CD8-positive, alpha-beta memory T cell (primary cell): ENCODE results near the gene TMEM88. TPM values are rescaled to one million over a fixed set of nuclear protein-coding genes. Genes with fewer than 3 reads are reported as not detected.
"Not testable (repeated sequence)": the region's sequence is repeated elsewhere in the genome, so short reads cannot be mapped to it uniquely, and the experiment has no call there.

Source experiments
- CTCF ChIA-PET: fragments of 350-600 bp; sonication (Branson Sonifier 250); formaldehyde crosslinking; loops from one replicate; lab custom pipeline; 2021; ENCODE audit warnings: antibody characterized with exemption; lab: Charles Lee
- POLR2A ChIA-PET: fragments of 350-600 bp; sonication (Branson Sonifier 250); formaldehyde crosslinking; loops from one replicate; lab custom pipeline; 2021; ENCODE audit warnings: antibody characterized with exemption; lab: Charles Lee
- DNase-seq, 5 donors: peaks; one replicate each; pipeline versions ENCODE4 v3.0.0 to v3.0.0-alpha.2; 2020 to 2022; ENCODE audit warnings: mixed read lengths in 1 of 5
- H3K27ac ChIP-seq: one replicate; pipeline ENCODE4 v1.7.0; 2013; ENCODE audit warnings: low read depth, mild to moderate bottlenecking, low read length, moderate library complexity
- H3K27me3 ChIP-seq: 2 replicates; pipeline ENCODE4 v1.7.0; 2013; ENCODE audit warnings: low read length, mild to moderate bottlenecking; ENCODE audit not compliant: insufficient read depth, poor library complexity, severe bottlenecking
- H3K36me3 ChIP-seq: 2 replicates; pipeline ENCODE4 v1.7.0; 2013; ENCODE audit warnings: mild to moderate bottlenecking, low read length, moderate library complexity; ENCODE audit not compliant: insufficient read depth
- H3K4me1 ChIP-seq: 2 replicates; pipeline ENCODE4 v1.7.0; 2013; ENCODE audit warnings: mild to moderate bottlenecking, low read length, moderate library complexity; ENCODE audit not compliant: insufficient read depth
- H3K4me3 ChIP-seq: 2 replicates; pipeline ENCODE4 v1.7.0; 2013; ENCODE audit warnings: mild to moderate bottlenecking, low read length
- H3K9me3 ChIP-seq: 2 replicates; pipeline ENCODE4 v1.7.0; 2013; ENCODE audit warnings: mild to moderate bottlenecking, low read length
- H3K27ac Mint-ChIP-seq, 8 donors: one replicate each; pipeline ENCODE4 v1.8.0; 2020 to 2021; ENCODE audit warnings: mixed read lengths in 8 of 8, mild to moderate bottlenecking in 6 of 8, inconsistent platforms in 3 of 8, moderate library complexity in 3 of 8
- H3K27me3 Mint-ChIP-seq, 2 donors: one replicate each; pipeline ENCODE4 v1.8.0; 2020 to 2021; ENCODE audit warnings: mixed read lengths in 2 of 2, mild to moderate bottlenecking in 1 of 2, moderate library complexity in 1 of 2
- H3K36me3 Mint-ChIP-seq, 3 donors: one replicate each; pipeline ENCODE4 v1.8.0; 2020 to 2021; ENCODE audit warnings: mixed read lengths in 3 of 3, inconsistent platforms in 1 of 3, mild to moderate bottlenecking in 1 of 3
- H3K4me1 Mint-ChIP-seq, 3 donors: one replicate each; pipeline ENCODE4 v1.8.0; 2020 to 2021; ENCODE audit warnings: mixed read lengths in 3 of 3, inconsistent platforms in 1 of 3, mild to moderate bottlenecking in 1 of 3
- H3K4me3 Mint-ChIP-seq, 7 donors: one replicate each; pipeline ENCODE4 v1.8.0; 2020 to 2021; ENCODE audit warnings: mixed read lengths in 7 of 7, mild to moderate bottlenecking in 6 of 7, moderate library complexity in 4 of 7, inconsistent platforms in 2 of 7
- H3K9me3 Mint-ChIP-seq, 5 donors: one replicate each; pipeline ENCODE4 v1.8.0; 2020 to 2022; ENCODE audit warnings: mixed read lengths in 5 of 5, mild to moderate bottlenecking in 3 of 5, moderate library complexity in 2 of 5, inconsistent platforms in 1 of 5
- polyA plus RNA-seq: library from polyadenylated mRNA; unstranded; fragments of 300-500 nt; fragmentation: Illumina TruSeq; gene quantifications from one replicate; pipeline ENCODE4 v1.2.3, GENCODE V29; 2021
- total RNA-seq, 2 experiments: library from RNA; stranded (reverse); gene quantifications; one replicate each; pipeline ENCODE4 v1.2.3, GENCODE V29; 2021

TMEM88 gene, protein sequence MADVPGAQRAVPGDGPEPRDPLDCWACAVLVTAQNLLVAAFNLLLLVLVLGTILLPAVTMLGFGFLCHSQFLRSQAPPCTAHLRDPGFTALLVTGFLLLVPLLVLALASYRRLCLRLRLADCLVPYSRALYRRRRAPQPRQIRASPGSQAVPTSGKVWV
- total RNA-seq = 1 to 10 TPM; 5.3 to 5.5 TPM
- not detected for polyA plus RNA-seq

DNA sequence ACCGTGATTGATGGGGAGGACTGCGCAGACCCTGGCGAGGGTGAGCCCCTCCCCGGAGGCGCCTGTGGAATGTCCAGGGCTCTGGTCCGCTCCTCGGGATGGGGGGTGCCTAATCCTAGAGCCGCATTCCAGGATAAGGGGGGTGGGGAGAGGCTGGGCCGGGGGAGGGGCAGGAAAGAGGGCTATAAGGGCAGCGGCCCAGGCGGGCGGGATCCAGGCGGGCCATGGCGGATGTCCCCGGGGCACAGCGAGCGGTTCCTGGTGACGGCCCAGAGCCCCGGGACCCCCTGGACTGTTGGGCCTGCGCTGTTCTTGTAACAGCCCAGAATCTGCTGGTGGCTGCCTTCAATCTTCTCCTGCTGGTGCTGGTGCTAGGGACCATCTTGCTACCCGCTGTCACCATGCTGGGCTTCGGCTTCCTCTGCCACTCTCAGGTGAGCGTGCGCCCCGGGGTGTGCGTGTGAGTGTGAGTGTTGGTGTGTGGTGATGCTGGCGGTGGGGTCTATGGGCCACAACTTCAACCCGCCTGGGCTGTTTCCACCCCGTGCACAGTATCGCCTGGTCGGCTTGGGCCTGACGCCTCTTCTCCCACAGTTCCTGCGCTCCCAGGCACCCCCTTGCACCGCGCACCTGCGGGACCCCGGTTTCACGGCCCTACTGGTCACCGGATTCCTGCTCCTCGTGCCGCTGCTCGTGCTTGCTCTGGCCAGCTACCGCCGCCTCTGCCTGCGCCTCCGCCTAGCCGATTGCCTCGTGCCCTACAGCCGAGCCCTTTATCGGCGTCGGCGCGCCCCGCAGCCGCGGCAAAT, at the start of gene TMEM88:
TMEM88 (plus strand) TSS at position 216 of the 809 bp plus-strand sequence; CDS start at position 225, 9 bp downstream.
- DNase-seq = peak in 1 of 5 donors; percentile 53
- ChIA-PET POLR2A (interaction anchor here (2.4 to 3.1 kb wide), 3 partner anchors 10 to 18 kb away, joined by 10 to 46 read pairs (median 15); no protein-coding TSS in a partner anchor), CTCF (interaction anchor here (1.2 to 2.6 kb wide), 2 partner anchors 12 to 20 kb away, joined by 3 to 28 read pairs; partner anchors contain the start of gene KDM6B)
- Histone ChIP-seq H3K4me1 (peaks cover 38% of the 10 kb centered on the region), H3K9me3 (no peaks in the 10 kb centered on the region), H3K4me3 (no peak within 1 kb of the TSS), H3K27ac (no peak within 1 kb of the TSS), H3K27me3 (no peaks in the 10 kb centered on the region), H3K36me3 (peaks cover 4% of the 10 kb centered on the region)
- peak within 1 kb of the TSS in 3 of 7 donors; percentile 29 to 54 (median 42) for H3K4me3 Mint-ChIP-seq
- peaks cover 0 to 2% of the 10 kb centered on the region in 2 donors for H3K27me3 Mint-ChIP-seq
- peaks cover 0 to 44% (median 2%) of the 10 kb centered on the region in 3 donors for H3K36me3 Mint-ChIP-seq
- H3K9me3 Mint-ChIP-seq = no peaks in the 10 kb centered on the region
- H3K27ac Mint-ChIP-seq = peak within 1 kb of the TSS in 3 of 8 donors; percentile 64 to 73 (median 65)
- H3K4me1 Mint-ChIP-seq = peaks cover 11 to 27% (median 17%) of the 10 kb centered on the region in 3 donors

- ChIA-PET CTCF (interaction anchor here (0.7 kb wide), 1 partner anchor 796 kb away, joined by 3 read pairs; no protein-coding TSS in a partner anchor), POLR2A (no interaction called here)
- Mint-ChIP-seq H3K27ac (no peak overlapping the region), H3K27me3 (peaks cover 28 to 49% of the 10 kb centered on the region in 2 donors), H3K4me1 (no peaks in the 10 kb centered on the region), H3K36me3 (peaks cover 0 to 1% (median 0%) of the 10 kb centered on the region in 3 donors), H3K9me3 (peaks cover 0 to 2% (median 0%) of the 10 kb centered on the region in 5 donors), H3K4me3 (no peak overlapping the region)
- Histone ChIP-seq H3K36me3 (no peaks in the 10 kb centered on the region), H3K27me3 (no peaks in the 10 kb centered on the region), H3K27ac (no peak overlapping the region), H3K4me1 (no peaks in the 10 kb centered on the region), H3K4me3 (no peak overlapping the region), H3K9me3 (no peaks in the 10 kb centered on the region)
- DNase-seq = no peak
Observed at GRCh38 chr17:7806587-7806986, 48.3 kb upstream of the TMEM88 start.

DNA sequence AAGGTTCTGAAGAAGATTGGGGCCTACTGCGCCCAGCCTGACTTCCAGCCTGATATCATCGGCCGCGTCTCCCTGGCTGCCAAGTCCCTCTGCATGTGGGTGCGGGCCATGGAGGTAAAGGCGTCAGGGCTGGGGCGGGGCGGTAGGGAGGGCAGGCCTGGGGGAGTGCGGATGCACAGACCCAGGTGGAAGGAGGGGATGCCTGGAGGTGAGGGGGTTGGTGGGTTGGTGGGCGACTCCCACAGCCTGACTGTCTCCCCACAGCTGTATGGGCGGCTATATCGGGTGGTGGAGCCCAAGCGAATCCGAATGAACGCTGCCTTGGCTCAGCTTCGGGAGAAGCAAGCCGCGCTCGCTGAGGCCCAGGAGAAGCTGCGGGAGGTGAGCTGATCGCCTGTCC, 47.7 kb upstream of the TMEM88 start:
- CTCF ChIA-PET = no interaction called here
- H3K9me3 Mint-ChIP-seq = peaks cover 0 to 2% (median 0%) of the 10 kb centered on the region in 5 donors

DNA sequence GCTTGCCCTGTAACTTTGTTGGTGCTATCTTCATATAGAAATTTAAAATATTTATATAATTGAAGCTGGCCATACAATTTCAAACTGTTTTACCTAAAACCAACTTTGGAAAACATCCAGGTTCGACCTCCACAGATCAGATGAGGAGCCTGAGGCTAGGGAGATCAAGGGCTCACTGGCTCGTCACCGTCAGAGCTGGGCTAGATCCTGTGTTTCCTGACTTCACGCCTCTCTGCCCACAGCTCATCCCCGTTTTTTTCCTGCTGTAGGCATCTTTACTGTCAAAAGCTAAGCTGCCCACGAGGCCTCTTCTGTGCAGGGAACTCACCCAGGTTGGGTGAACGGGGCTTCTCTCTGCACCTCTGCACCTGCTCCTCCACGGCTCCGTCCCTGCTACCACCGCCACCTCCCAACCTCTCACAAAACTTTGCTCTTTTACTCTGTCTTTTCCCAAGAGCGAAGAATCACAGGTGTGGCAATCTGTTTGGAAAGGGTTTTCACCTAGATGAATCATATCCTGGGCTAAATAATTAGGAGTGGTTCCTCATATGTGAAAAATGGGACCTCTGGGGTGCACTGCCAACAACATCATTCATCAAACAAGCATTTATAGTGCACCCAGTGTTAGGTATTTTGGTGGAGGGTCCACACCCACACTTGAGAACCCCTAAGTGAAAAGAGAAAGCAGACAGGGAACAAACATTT, 45.6 kb upstream of the TMEM88 start:
- no peaks in the 10 kb centered on the region for H3K9me3 Mint-ChIP-seq

More for the DNA sequence above, 47.7 kb upstream of the TMEM88 start:
- Histone ChIP-seq H3K4me1 (no peaks in the 10 kb centered on the region), H3K27ac (no peak overlapping the region), H3K27me3 (no peaks in the 10 kb centered on the region), H3K4me3 (no peak overlapping the region), H3K36me3 (no peaks in the 10 kb centered on the region), H3K9me3 (no peaks in the 10 kb centered on the region)
- DNase-seq = no peak
- Mint-ChIP-seq H3K27ac (no peak overlapping the region), H3K27me3 (peaks cover 23 to 43% of the 10 kb centered on the region in 2 donors), H3K36me3 (peaks cover 0 to 1% (median 0%) of the 10 kb centered on the region in 3 donors), H3K4me3 (no peak overlapping the region), H3K4me1 (no peaks in the 10 kb centered on the region)
- POLR2A ChIA-PET = no interaction called here

GRCh38 chr17:7809791-7810343, 45.0 kb upstream of the TMEM88 start:
- H3K4me3 Mint-ChIP-seq, H3K4me1 Mint-ChIP-seq, H3K9me3 Mint-ChIP-seq, DNase-seq, H3K27me3 ChIP-seq, H3K4me3 ChIP-seq, H3K36me3 ChIP-seq, H3K27ac Mint-ChIP-seq, POLR2A ChIA-PET, H3K27ac ChIP-seq, H3K4me1 ChIP-seq, H3K9me3 ChIP-seq, H3K36me3 Mint-ChIP-seq: not testable (repeated sequence)
- CTCF ChIA-PET = interaction anchor here (1.3 kb wide), 1 partner anchor 13 kb away, joined by 3 read pairs; no protein-coding TSS in a partner anchor
- peaks cover 21 to 31% of the 10 kb centered on the region in 2 donors for H3K27me3 Mint-ChIP-seq

More for the DNA sequence above, 45.6 kb upstream of the TMEM88 start:
- Histone ChIP-seq H3K4me1 (no peaks in the 10 kb centered on the region), H3K9me3 (no peaks in the 10 kb centered on the region), H3K27me3 (no peaks in the 10 kb centered on the region), H3K36me3 (no peaks in the 10 kb centered on the region), H3K4me3 (no peak overlapping the region), H3K27ac (no peak overlapping the region)
- CTCF ChIA-PET = interaction anchor here (0.9 to 1.3 kb wide), 2 partner anchors 14 to 42 kb away, joined by 3 read pairs; no protein-coding TSS in a partner anchor
- POLR2A ChIA-PET = no interaction called here
- Mint-ChIP-seq H3K27me3 (peaks cover 21 to 32% of the 10 kb centered on the region in 2 donors), H3K27ac (no peak overlapping the region), H3K4me3 (no peak overlapping the region), H3K36me3 (peaks cover 0 to 1% (median 0%) of the 10 kb centered on the region in 3 donors), H3K4me1 (no peaks in the 10 kb centered on the region)
- no peak for DNase-seq

- Mint-ChIP-seq H3K27ac (no peak overlapping the region), H3K4me3 (no peak overlapping the region), H3K36me3 (no peaks in the 10 kb centered on the region), H3K4me1 (no peaks in the 10 kb centered on the region), H3K27me3 (peaks cover 14 to 24% of the 10 kb centered on the region in 2 donors), H3K9me3 (no peaks in the 10 kb centered on the region)
- Histone ChIP-seq H3K27me3 (no peaks in the 10 kb centered on the region), H3K36me3 (no peaks in the 10 kb centered on the region), H3K9me3 (no peaks in the 10 kb centered on the region), H3K4me1 (no peaks in the 10 kb centered on the region), H3K4me3 (no peak overlapping the region), H3K27ac (no peak overlapping the region)
- DNase-seq = no peak
- ChIA-PET POLR2A (no interaction called here), CTCF (no interaction called here)
Observed at GRCh38 chr17:7811251-7811650, 43.6 kb upstream of the TMEM88 start.

DNA sequence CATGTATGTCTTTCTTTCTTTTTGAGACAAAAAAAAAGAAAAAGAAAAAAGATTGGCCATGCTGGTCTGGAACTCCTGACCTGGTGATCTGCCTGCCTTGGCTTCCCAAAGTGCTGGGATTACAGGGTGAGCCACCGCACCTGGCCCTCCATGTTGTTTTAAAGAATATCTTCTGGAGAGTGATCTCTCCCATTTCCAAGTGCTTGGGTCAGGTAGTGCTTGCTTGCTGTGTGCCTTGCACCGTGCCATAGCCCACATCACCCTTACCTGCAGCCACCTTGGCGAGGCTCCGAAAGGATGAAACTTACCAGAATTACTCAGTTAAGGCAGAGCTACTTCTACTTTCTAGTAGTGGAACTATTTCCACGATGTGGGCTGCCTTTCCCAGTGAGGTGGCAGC, 39.9 kb upstream of the TMEM88 start:
- Mint-ChIP-seq H3K9me3 (no peaks in the 10 kb centered on the region), H3K4me3 (no peak overlapping the region), H3K4me1 (no peaks in the 10 kb centered on the region), H3K27me3 (no peaks in the 10 kb centered on the region), H3K27ac (no peak overlapping the region), H3K36me3 (no peaks in the 10 kb centered on the region)
- POLR2A ChIA-PET = no interaction called here
- DNase-seq = no peak
- Histone ChIP-seq H3K27ac (no peak overlapping the region), H3K27me3 (no peaks in the 10 kb centered on the region), H3K36me3 (no peaks in the 10 kb centered on the region), H3K9me3 (no peaks in the 10 kb centered on the region), H3K4me1 (no peaks in the 10 kb centered on the region), H3K4me3 (no peak overlapping the region)
- CTCF ChIA-PET = no interaction called here
